ENCODE data around the gene PACSIN1. TPM values are rescaled to one million over a fixed set of nuclear protein-coding genes. Genes with fewer than 3 reads are reported as not detected.

PACSIN1 gene
- polyA plus RNA-seq, 1 donor from 2014 or later, result 3.1 TPM

DNA sequence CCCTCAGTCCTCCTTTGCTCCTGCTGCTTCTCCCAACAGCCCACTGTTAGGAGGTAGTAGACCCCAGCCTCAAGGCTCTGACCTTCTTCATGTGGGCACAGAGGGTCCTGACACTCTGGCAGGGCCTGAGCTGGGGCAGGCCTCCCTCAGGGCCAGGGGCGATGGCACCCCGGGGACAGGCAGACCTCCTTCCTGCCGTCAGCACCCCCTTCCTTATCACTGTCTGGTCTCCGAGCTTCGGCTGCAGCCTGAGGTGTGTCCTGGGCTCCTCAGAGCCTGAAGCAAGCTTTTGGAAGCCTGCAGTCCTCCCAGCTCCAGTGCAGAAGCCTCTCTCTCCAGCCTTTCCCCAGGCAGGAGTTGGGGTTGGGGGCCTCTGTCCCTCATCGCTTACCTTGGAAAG lies 68.3 kb downstream of the PACSIN1 start:
- H3K9ac ChIP-seq (ENCODE audit: low read length), result no peak overlapping the region
- no peaks in the 10 kb centered on the region for H3K9me3 ChIP-seq (ENCODE audit: low read length)
- no peaks in the 10 kb centered on the region for H3K9me2 ChIP-seq (ENCODE audit: insufficient read depth, low read length)
- no peak overlapping the region for H2AFZ ChIP-seq (ENCODE audit: low read depth, low read length)
- H3K27ac ChIP-seq (ENCODE audit: low read length), result no peak overlapping the region
- H3K4me2 ChIP-seq (ENCODE audit: low read length), result no peak overlapping the region
- H3K79me2 ChIP-seq (replicated peaks; ENCODE audit: insufficient read depth, low read length), result no peaks in the 10 kb centered on the region
- no peak overlapping the region for H3K4me3 ChIP-seq (ENCODE audit: low read length)
- no peaks in the 10 kb centered on the region for H3K27me3 ChIP-seq (ENCODE audit: insufficient read depth, low read depth, low read length)
- TF ChIP-seq CTCF (IDR thresholded peaks at IDR 0.05; ENCODE audit: poor library complexity, severe bottlenecking) (no peak), RAD21 (conservative IDR thresholded peaks at IDR 0.05) (no peak), EZH2 (IDR thresholded peaks at IDR 0.05; ENCODE audit: borderline replicate concordance, insufficient read depth, low read length, poor library complexity, severe bottlenecking) (no peak), SMC3 (conservative IDR thresholded peaks at IDR 0.05; ENCODE audit: poor library complexity) (no peak), MXI1 (conservative IDR thresholded peaks at IDR 0.05; ENCODE audit: poor library complexity, severe bottlenecking) (no peak), POLR2AphosphoS5 (IDR thresholded peaks at IDR 0.05) (no peak), TAF1 (IDR thresholded peaks at IDR 0.05; ENCODE audit: low read depth) (no peak), EP300 (conservative IDR thresholded peaks at IDR 0.05; ENCODE audit: poor library complexity, severe bottlenecking) (no peak)
- TF ChIP-seq, protein P1, sequence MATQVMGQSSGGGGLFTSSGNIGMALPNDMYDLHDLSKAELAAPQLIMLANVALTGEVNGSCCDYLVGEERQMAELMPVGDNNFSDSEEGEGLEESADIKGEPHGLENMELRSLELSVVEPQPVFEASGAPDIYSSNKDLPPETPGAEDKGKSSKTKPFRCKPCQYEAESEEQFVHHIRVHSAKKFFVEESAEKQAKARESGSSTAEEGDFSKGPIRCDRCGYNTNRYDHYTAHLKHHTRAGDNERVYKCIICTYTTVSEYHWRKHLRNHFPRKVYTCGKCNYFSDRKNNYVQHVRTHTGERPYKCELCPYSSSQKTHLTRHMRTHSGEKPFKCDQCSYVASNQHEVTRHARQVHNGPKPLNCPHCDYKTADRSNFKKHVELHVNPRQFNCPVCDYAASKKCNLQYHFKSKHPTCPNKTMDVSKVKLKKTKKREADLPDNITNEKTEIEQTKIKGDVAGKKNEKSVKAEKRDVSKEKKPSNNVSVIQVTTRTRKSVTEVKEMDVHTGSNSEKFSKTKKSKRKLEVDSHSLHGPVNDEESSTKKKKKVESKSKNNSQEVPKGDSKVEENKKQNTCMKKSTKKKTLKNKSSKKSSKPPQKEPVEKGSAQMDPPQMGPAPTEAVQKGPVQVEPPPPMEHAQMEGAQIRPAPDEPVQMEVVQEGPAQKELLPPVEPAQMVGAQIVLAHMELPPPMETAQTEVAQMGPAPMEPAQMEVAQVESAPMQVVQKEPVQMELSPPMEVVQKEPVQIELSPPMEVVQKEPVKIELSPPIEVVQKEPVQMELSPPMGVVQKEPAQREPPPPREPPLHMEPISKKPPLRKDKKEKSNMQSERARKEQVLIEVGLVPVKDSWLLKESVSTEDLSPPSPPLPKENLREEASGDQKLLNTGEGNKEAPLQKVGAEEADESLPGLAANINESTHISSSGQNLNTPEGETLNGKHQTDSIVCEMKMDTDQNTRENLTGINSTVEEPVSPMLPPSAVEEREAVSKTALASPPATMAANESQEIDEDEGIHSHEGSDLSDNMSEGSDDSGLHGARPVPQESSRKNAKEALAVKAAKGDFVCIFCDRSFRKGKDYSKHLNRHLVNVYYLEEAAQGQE (IDR thresholded peaks at IDR 0.05; ENCODE audit: borderline replicate concordance), result no peak
- no peaks in the 10 kb centered on the region for H4K20me1 ChIP-seq (ENCODE audit: insufficient read depth)
- no peaks in the 10 kb centered on the region for H3K36me3 ChIP-seq (ENCODE audit: insufficient read depth, low read length)
- no peaks in the 10 kb centered on the region for H3F3A ChIP-seq (ENCODE audit: insufficient read depth, low read length, poor library complexity, severe bottlenecking)

- no peaks in the 10 kb centered on the region for H3K79me2 ChIP-seq (replicated peaks; ENCODE audit: insufficient read depth, low read length)
- H3K4me2 ChIP-seq (ENCODE audit: low read length), result no peak overlapping the region
- H3K4me3 ChIP-seq (ENCODE audit: low read length), result no peak overlapping the region
- no peak overlapping the region for H3K27ac ChIP-seq (ENCODE audit: low read length)
- H2AFZ ChIP-seq (ENCODE audit: low read depth, low read length), result no peak overlapping the region
- no peak for TF ChIP-seq MXI1 (conservative IDR thresholded peaks at IDR 0.05; ENCODE audit: poor library complexity, severe bottlenecking)
- no peak for TF ChIP-seq CTCF (IDR thresholded peaks at IDR 0.05; ENCODE audit: poor library complexity, severe bottlenecking)
- TF ChIP-seq EZH2 (IDR thresholded peaks at IDR 0.05; ENCODE audit: borderline replicate concordance, insufficient read depth, low read length, poor library complexity, severe bottlenecking), result no peak
- TF ChIP-seq RAD21 (conservative IDR thresholded peaks at IDR 0.05), result no peak
- TF ChIP-seq, protein P1 (IDR thresholded peaks at IDR 0.05; ENCODE audit: borderline replicate concordance), result no peak
- no peak for TF ChIP-seq TAF1 (IDR thresholded peaks at IDR 0.05; ENCODE audit: low read depth)
- TF ChIP-seq EP300 (conservative IDR thresholded peaks at IDR 0.05; ENCODE audit: poor library complexity, severe bottlenecking), result no peak
- TF ChIP-seq POLR2AphosphoS5 (IDR thresholded peaks at IDR 0.05), result no peak
- TF ChIP-seq SMC3 (conservative IDR thresholded peaks at IDR 0.05; ENCODE audit: poor library complexity), result no peak
- H3K9me3 ChIP-seq (ENCODE audit: low read length), result no peaks in the 10 kb centered on the region
- no peaks in the 10 kb centered on the region for H3K36me3 ChIP-seq (ENCODE audit: insufficient read depth, low read length)
- H4K20me1 ChIP-seq (ENCODE audit: insufficient read depth), result no peaks in the 10 kb centered on the region
- no peak overlapping the region for H3K9ac ChIP-seq (ENCODE audit: low read length)
- H3K27me3 ChIP-seq (ENCODE audit: insufficient read depth, low read depth, low read length), result no peaks in the 10 kb centered on the region
- H3F3A ChIP-seq (ENCODE audit: insufficient read depth, low read length, poor library complexity, severe bottlenecking), result no peaks in the 10 kb centered on the region
- H3K9me2 ChIP-seq (ENCODE audit: insufficient read depth, low read length), result no peaks in the 10 kb centered on the region
These were observed 68.8 kb downstream of the PACSIN1 start for GRCh38 chr6:34534656-34535055.
